GM18867 (cell line): ENCODE measurements around the gene SH3RF3.

Experiments
- ATAC-seq: cut with Tn5 transposase; IDR thresholded peaks from one replicate; pipeline ENCODE4 v1.9.1; 2021; ENCODE audit warnings: mild to moderate bottlenecking, moderate library complexity; ENCODE audit not compliant: unreplicated experiment

SH3RF3 gene

GRCh38 chr2:109272461-109272860 is 143.5 kb downstream of the SH3RF3 start:
- ATAC-seq, result no peak

DNA sequence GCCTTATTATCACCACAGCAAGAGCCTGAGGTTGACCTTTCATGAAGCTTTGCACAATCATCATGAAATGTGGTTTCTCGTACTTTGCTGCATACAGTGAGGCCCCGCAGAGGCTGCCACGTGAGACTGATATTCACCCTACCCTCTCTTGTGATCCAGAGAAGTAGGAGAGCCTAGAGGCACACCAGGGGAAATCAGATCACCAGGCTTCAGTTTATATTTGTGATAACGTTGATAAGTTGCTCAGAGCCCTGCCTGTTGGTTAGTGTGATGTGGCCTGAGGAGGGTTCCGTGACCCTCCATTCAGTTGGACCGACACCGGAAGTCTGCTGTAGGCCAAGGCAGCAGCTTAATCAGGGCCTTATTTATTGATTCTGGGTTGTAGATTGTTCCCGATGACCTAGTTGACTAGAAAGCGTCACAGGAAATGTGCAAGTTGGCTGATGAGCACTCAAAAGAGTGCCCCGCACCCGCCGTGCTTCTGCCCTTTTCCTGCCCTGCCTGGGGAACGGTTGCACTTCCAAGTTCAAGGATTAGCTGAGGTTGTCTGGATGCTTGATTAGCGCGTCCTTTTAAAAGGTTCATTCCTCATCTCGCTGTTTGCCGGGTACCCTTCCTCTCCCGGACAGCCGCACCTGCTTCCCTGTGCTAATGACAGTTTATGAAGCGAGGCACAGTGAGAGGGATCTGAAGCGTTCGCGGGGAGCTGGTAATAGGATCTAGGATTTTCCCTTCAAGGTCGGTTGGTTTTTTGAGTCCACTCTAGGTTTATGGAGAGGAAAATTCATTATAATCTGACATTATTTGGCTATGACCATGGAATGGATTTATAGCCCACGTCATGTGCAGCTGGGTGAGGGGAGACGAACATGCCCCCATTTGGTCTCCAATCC is 146.4 kb downstream of the SH3RF3 start:
- ATAC-seq, result no peak

DNA sequence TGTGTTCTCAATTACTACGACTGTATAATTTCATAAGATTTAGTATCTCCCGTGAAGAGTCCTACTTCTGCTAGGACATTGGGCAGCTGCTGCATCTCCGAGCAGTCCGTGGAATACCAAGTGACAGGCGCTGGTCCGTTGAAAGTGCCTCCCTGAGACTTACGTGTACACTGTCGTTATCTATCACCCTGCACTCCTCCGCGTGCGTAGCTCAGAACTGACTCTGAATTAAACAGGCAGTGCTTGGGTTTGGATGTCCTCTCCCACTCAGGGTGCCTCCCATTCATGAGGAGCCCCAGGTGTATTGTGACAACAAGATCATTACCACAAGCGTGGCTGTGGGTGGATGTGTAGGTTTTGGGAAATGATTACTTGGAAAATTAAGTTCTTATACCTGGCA is 148.4 kb downstream of the SH3RF3 start:
- ATAC-seq, result no peak

- ATAC-seq, result no peak
Observed at GRCh38 chr2:109279243-109279860, 150.3 kb downstream of the SH3RF3 start.

DNA sequence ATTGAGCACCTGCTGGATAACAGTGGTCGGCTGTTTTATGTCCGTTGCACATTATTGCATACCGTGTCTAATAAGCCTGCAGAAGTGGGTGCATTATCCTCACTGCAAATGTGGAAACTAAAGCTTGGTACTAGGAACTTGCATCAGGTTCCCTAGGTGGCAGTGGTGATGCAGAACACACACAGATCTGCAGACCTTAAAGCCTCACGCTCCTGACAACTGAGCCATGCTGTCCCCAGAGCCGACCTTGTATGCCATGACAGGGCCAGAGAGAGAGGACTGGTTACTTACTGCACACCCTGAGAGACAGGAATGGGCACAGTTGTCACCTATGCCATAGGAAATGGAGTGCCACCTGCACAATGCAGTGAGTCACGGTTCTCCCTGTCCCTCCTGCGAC is 151.8 kb downstream of the SH3RF3 start:
- ATAC-seq, result no peak

- ATAC-seq, result no peak
Observed at GRCh38 chr2:109282360-109282759, 153.4 kb downstream of the SH3RF3 start.

DNA sequence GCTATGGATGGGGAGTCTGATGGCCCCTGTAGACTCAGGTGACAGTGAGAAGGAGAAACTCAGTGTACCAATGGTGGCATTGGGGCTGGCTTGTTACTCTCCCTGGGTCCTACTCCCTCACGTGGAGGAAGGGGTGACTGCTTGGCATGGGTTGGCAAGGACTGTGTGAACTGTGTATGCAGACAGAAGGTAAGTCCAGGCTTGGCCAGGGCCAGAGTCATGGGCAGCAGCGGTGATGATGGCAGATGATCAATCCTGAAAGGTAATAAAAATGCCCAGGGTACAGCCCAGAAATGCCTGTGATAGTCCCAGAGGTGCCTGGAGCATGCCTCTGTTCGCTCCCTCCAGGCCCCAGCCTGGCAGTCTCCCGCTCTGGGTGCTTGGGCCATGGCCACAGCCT is 153.9 kb downstream of the SH3RF3 start:
- no peak for ATAC-seq

GRCh38 chr2:109284826-109285225 is 155.8 kb downstream of the SH3RF3 start:
- ATAC-seq, result no peak

GRCh38 chr2:109285244-109285651 is 156.2 kb downstream of the SH3RF3 start:
- no peak for ATAC-seq

- no peak for ATAC-seq
Observed at GRCh38 chr2:109287413-109287812, 158.4 kb downstream of the SH3RF3 start.

GRCh38 chr2:109287838-109288237 is 158.8 kb downstream of the SH3RF3 start:
- ATAC-seq, result no peak

DNA sequence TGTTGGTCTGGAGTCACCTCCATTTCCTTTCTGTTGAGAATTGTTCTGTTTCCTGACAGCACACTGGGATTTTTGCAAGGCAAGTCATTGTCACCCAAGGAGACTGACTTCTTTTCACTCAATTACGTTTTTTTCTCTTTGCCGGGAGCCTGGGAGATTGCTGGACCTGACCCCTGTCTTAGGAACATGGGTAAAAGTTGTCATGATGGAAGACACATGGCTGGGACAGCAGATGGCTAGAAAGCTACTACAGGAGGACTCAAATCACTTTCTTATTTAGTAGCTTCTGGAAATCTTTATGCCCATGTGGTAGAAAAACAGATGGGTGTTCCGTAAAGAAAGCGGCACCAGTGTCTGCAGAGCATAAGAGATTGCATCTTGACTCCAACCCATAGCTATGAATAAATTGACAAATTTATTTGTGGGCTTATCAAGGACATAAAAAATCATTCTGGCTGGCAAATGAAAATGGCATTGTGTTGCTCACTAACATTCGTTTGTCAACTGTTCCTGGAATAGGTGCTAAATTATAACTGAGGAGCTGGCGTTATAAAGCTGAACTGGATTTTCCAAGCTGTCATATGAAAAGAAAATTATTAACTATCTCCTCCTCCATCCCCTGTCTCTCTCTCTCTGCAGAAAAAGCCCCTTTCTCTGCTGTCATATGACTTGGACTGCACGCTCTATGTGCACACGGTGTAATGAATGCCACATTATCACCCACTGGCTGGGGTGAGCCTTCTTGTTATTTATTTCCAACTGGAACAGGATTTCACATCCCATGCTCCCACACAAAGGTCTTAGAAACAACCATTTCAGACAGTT is 159.8 kb downstream of the SH3RF3 start:
- ATAC-seq, result no peak

DNA sequence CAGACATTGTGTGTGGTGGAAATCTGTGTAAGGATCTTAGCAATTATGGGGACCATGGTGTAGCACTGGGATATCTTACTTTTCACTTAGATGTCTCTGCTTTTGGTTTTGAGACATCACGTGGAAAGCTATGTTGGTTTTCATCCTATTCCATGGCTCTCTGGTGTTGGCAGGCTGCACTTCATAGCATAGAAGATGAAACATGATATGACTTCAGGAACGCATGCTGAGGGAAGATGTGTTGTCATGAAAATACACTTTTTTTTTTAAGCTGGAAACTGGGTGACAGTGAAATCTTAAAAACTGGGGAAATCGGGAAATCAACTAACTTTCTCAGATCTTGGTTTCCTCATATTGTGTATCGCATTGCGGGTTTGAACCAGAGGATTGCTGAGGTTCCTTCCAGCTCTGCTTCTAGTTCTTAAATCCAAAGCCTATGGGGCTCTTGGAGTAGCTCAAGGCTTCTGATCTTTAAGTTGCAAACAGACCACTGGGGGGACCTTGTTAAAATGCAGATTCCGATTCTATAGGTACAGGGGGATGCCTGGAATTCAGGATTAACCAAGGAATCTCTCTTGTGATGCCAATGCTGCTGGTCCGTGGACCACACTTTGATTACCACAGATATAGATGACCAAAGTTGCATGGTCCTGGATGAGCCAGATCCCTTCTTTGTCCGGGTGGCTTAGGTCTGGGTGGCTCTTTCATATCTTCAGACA is 160.7 kb downstream of the SH3RF3 start:
- ATAC-seq, result no peak

DNA sequence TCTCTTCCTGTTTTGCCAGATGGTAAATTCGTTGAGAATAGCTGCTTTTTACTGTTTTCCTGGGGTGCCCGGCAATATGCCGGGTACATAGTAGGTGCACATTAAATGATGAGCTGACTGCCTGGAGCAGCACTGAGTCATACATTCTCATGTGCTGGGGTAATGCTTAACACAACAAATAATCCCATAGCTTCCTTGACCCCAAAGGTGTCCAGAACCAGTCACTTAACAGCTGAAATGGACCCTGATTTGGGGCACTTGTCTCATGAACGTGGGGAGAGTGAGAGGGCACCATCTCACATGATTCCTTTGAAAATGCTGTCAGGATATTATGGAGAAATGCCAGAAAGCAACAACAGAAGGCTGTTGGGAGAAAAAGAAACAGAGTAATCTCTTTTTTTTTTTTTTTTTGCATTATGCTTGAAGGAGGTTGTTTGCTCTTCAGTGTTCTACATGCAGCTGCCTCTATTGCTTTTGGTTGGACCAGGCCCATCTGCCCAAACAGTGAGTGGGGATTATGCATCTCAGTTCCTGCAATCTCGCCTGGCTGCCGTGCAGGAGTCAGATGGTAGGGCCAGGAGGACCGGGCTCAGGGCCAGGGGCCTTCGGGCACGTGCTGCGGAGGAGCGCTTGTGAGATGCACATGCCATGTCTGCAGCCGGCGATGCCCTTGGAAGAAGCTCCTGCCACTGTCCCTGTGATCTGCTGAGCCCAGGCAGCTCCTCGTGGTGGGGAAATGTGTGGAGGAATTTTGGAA is 162.1 kb downstream of the SH3RF3 start:
- ATAC-seq, result no peak

DNA sequence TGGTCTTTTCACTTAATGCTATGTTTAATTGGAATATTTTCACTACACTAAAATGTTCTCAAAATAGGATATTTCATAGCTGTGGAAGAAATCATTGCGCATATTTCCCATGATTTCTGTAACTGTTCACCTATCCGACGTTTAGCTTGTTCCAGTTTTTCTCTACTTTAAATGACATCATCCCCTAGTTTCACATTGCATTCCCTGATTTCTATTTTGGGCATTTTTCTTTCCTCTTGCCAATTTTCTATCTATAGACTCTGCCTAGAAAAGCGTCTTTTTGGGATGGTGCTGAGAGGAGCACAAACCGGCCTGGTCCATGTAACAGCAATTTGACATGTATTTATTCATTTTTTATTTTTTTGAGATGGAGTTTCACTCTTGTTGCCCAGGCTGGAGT is 163.4 kb downstream of the SH3RF3 start:
- no peak for ATAC-seq

- ATAC-seq, result no peak
Observed at GRCh38 chr2:109293663-109294062, 164.7 kb downstream of the SH3RF3 start.

- no peak for ATAC-seq
Observed at GRCh38 chr2:109294523-109294922, 165.5 kb downstream of the SH3RF3 start.

- no peak for ATAC-seq
Observed at GRCh38 chr2:109295070-109295780, 166.2 kb downstream of the SH3RF3 start.

DNA sequence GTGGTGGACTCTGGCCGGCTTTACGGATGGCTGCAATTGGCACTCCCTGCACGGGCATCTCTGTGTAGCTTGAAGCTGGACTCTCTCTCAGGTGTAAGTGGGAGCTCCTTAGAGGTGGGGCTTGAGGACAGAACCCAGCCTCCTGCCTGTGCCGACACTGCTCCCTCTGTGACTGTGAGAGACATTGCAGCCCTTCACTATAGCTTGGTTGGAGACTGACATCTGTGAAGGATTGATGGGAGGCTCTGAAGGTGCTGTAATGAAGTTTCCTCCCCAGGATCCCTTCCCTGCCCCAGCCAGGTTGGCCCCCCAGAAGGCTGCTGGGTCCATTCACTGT is 166.7 kb downstream of the SH3RF3 start:
- ATAC-seq, result no peak
